ENCODE measurements around the gene ANO2. TPM values are rescaled to one million over a fixed set of nuclear protein-coding genes. Genes with fewer than 3 reads are reported as not detected.

ANO2 gene
- total and polyA plus RNA-seq, 4 donors: 2.4 to 30.8 (median 27.8) TPM; not detected in 1

Other genes starting within 250 kb of the ANO2 start
- 100 to 1,000 TPM; 490 to 619 TPM for gene VWF, start 179.4 kb upstream of the ANO2 start, total RNA-seq
- gene VWF, start 179.4 kb upstream of the ANO2 start, polyA plus RNA-seq: 10 to 100 TPM in 1 of 2 donors, 1 to 10 TPM in 1; 1.3 to 37.3 TPM

Data from aorta (tissue), 4 donors.